ENCODE measurements around the gene NRG2. TPM values are rescaled to one million over a fixed set of nuclear protein-coding genes. Genes with fewer than 3 reads are reported as not detected.

NRG2 gene
- total and polyA plus RNA-seq, 2 of the 4 experiments (the other 2 are of a cell fraction) = 0.18 TPM; not detected in 1

GRCh38 chr5:139816566-139816965 lies 226.5 kb downstream of the NRG2 start:
- no peak overlapping the region for H3K14ac ChIP-seq (replicated peaks; ENCODE audit: low read depth, low read length)
- H2BK20ac ChIP-seq (ENCODE audit: low read depth, low read length) = no peak overlapping the region
- H3K4ac ChIP-seq (ENCODE audit: low read depth, low read length) = no peak overlapping the region
- TF ChIP-seq, protein P1, sequence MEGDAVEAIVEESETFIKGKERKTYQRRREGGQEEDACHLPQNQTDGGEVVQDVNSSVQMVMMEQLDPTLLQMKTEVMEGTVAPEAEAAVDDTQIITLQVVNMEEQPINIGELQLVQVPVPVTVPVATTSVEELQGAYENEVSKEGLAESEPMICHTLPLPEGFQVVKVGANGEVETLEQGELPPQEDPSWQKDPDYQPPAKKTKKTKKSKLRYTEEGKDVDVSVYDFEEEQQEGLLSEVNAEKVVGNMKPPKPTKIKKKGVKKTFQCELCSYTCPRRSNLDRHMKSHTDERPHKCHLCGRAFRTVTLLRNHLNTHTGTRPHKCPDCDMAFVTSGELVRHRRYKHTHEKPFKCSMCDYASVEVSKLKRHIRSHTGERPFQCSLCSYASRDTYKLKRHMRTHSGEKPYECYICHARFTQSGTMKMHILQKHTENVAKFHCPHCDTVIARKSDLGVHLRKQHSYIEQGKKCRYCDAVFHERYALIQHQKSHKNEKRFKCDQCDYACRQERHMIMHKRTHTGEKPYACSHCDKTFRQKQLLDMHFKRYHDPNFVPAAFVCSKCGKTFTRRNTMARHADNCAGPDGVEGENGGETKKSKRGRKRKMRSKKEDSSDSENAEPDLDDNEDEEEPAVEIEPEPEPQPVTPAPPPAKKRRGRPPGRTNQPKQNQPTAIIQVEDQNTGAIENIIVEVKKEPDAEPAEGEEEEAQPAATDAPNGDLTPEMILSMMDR (conservative IDR thresholded peaks at IDR 0.05; ENCODE audit: low read depth, low read length) = no peak
- TF ChIP-seq MAZ (IDR thresholded peaks at IDR 0.05; ENCODE audit: borderline replicate concordance, low read depth, low read length) (no peak), RCOR1 (IDR thresholded peaks at IDR 0.05; ENCODE audit: insufficient replicate concordance, low read length) (no peak), RFX5 (IDR thresholded peaks at IDR 0.05; ENCODE audit: low read depth, low read length) (no peak), NFE2L2 (IDR thresholded peaks at IDR 0.05; ENCODE audit: low read depth, low read length) (no peak), MXI1 (IDR thresholded peaks at IDR 0.05; ENCODE audit: borderline replicate concordance, low read depth, low read length) (no peak), BHLHE40 (IDR thresholded peaks at IDR 0.05; ENCODE audit: low read depth, low read length) (no peak), RAD21 (IDR thresholded peaks at IDR 0.05; ENCODE audit: low read length) (no peak), SMC3 (IDR thresholded peaks at IDR 0.05; ENCODE audit: low read depth, low read length) (no peak), POLR2A (IDR thresholded peaks at IDR 0.05; ENCODE audit: low read depth, low read length) (no peak), MAFK (IDR thresholded peaks at IDR 0.05; ENCODE audit: low read depth, low read length) (no peak), FOS (IDR thresholded peaks at IDR 0.05; ENCODE audit: low read depth, low read length) (no peak), USF2 (IDR thresholded peaks at IDR 0.05; ENCODE audit: low read depth, low read length) (no peak)
- TF ChIP-seq, protein P2, sequence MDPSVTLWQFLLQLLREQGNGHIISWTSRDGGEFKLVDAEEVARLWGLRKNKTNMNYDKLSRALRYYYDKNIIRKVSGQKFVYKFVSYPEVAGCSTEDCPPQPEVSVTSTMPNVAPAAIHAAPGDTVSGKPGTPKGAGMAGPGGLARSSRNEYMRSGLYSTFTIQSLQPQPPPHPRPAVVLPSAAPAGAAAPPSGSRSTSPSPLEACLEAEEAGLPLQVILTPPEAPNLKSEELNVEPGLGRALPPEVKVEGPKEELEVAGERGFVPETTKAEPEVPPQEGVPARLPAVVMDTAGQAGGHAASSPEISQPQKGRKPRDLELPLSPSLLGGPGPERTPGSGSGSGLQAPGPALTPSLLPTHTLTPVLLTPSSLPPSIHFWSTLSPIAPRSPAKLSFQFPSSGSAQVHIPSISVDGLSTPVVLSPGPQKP (IDR thresholded peaks at IDR 0.05; ENCODE audit: borderline replicate concordance, low read depth, low read length) = no peak
- H3K9me3 ChIP-seq (ENCODE audit: control insufficient read depth, insufficient read depth, low read length) = peaks cover 2% of the 10 kb centered on the region; the same call in 1 of the 2 replicates
- no peak overlapping the region for H3K4me2 ChIP-seq (ENCODE audit: low read depth, low read length)
- H3K9me1 ChIP-seq (ENCODE audit: insufficient read depth, low read length) = no peaks in the 10 kb centered on the region
- no peak overlapping the region for H2AFZ ChIP-seq (replicated peaks; ENCODE audit: low read length, poor library complexity)
- no peak overlapping the region for H2BK120ac ChIP-seq (ENCODE audit: low read depth, low read length)
- H2AK5ac ChIP-seq (ENCODE audit: low read depth, low read length) = no peak overlapping the region
- intact Hi-C loops (cut with micrococcal nuclease) (no loop called here), dilution Hi-C loops (cut with HindIII; ENCODE audit: low sequenced_read_pairs, unreplicated experiment) (no loop called here), in situ Hi-C loops (cut with MboI; ENCODE audit: low sequenced_read_pairs) (no loop called here)
- no peaks in the 10 kb centered on the region for H3K36me3 ChIP-seq (ENCODE audit: control insufficient read depth, insufficient read depth, low read length)
- H3K4me1 ChIP-seq (ENCODE audit: control insufficient read depth, insufficient read depth, low read length) = no peaks in the 10 kb centered on the region
- H3K18ac ChIP-seq (ENCODE audit: low read depth, low read length) = no peak overlapping the region
- no peak overlapping the region for H4K5ac ChIP-seq (ENCODE audit: low read depth, low read length)
- no peak for ATAC-seq (ENCODE audit: low read depth)
- no peaks in the 10 kb centered on the region for H3K79me1 ChIP-seq (ENCODE audit: low read depth in 1 of 2, low read length in 2 of 2)
- H2BK15ac ChIP-seq (ENCODE audit: low read depth, low read length) = no peak overlapping the region
- H3K27ac ChIP-seq (ENCODE audit: insufficient read depth, low read length) = no peak overlapping the region
- H3K23ac ChIP-seq (ENCODE audit: low read depth, low read length) = no peak overlapping the region
- no peak overlapping the region for H3K56ac ChIP-seq (ENCODE audit: extremely low read depth, insufficient read depth, low read length)
- H3K27me3 ChIP-seq (ENCODE audit: control insufficient read depth, insufficient read depth, low read length) = peaks cover 37% of the 10 kb centered on the region
- H4K91ac ChIP-seq (ENCODE audit: insufficient read depth, low read depth, low read length) = no peak overlapping the region
- no peak overlapping the region for H2AK9ac ChIP-seq (replicated peaks; ENCODE audit: low read depth, low read length, poor library complexity)
- H3K9ac ChIP-seq (ENCODE audit: low read depth, low read length) = no peak overlapping the region
- BruUV-seq (replicated peaks) = no TSS peak
- POLR2A ChIA-PET (ENCODE audit: unreplicated experiment) = no interaction called here
- WGBS, 2 experiments (ENCODE audit: extremely low coverage in 2 of 2, insufficient read length in 1 of 2) = 50% methylated on average over 9 of the region's 12 CpGs; no CpG with 5 or more reads in 1 of the 2 experiments
- no peak for DNase-seq
- no peak overlapping the region for H4K8ac ChIP-seq (ENCODE audit: low read depth in 2 of 2, low read length in 2 of 2)
- CTCF ChIA-PET = no interaction called here
- no peak overlapping the region for H3K4me3 ChIP-seq (ENCODE audit: insufficient read depth, low read depth, low read length)
- H4K20me1 ChIP-seq (ENCODE audit: insufficient read depth, low read length) = no peaks in the 10 kb centered on the region
- H2BK5ac ChIP-seq (ENCODE audit: low read depth, low read length, poor library complexity, severe bottlenecking) = no peak overlapping the region

Measured in IMR-90 (cell line).